Mesendoderm (in vitro differentiated cells): Measurements from ENCODE around the gene RFC5. TPM values are rescaled to one million over a fixed set of nuclear protein-coding genes. Genes with fewer than 3 reads are reported as not detected.

Experiments used
- small RNA-seq: library from polyadenylated mRNA; stranded (forward); fragments of <200 nt; extraction: miRNeasy Mini kit (QIAGEN cat#:217004); gene quantifications from one replicate; pipeline ENCODE3, GENCODE V24; 2013; ENCODE audit not compliant: insufficient read depth

The RFC5 gene

Small RNAs within 50 kb of the gene (small RNA-seq; reads per million reads assigned to genes)
- gene AC131159.1 = not detected
